ENCODE measurements around the gene PTTG1.

PTTG1 gene

DNA sequence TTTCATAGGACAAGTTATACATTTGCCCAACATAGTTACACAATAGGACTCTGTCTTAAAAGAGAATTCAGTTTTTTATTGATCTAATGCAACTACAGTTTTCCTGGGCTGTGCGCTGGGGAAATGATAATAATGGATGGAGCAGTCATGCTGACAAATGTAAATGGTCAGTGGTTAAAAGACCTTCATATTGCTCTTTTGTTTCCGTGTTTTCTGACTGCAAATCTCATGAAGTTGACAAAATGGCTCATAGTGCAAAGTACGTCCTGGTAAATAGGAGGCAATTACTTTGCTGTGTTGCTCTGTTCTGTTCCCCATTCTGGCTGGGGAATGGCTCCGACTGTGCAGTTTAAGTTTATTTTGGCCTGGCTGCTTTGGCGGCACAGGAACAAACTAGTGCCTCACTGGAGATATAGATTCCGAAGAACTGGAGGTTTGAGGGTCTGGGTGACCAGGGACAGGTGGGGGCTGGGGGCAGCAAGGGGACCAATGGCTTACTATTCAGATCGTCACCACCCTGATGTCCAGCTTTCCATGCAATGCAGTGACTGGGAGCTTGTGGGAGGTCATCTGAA, 54.3 kb downstream of the PTTG1 start:
- DNase-seq, result no peak

GRCh38 chr5:160477266-160477970, 55.8 kb downstream of the PTTG1 start:
- no peak for DNase-seq

GRCh38 chr5:160478163-160478562, 56.5 kb downstream of the PTTG1 start:
- no peak for DNase-seq
